HG03442 (cell line): ENCODE data around the gene FAM210A.
"Not testable (repeated sequence)": the region's sequence is repeated elsewhere in the genome, so short reads cannot be mapped to it uniquely, and the experiment has no call there.

ENCODE experiments used
- ATAC-seq: cut with Tn5 transposase; IDR thresholded peaks from one replicate; pipeline ENCODE4 v1.9.1; 2021; ENCODE audit warnings: mild to moderate bottlenecking, moderate library complexity; ENCODE audit not compliant: unreplicated experiment

Gene FAM210A

DNA sequence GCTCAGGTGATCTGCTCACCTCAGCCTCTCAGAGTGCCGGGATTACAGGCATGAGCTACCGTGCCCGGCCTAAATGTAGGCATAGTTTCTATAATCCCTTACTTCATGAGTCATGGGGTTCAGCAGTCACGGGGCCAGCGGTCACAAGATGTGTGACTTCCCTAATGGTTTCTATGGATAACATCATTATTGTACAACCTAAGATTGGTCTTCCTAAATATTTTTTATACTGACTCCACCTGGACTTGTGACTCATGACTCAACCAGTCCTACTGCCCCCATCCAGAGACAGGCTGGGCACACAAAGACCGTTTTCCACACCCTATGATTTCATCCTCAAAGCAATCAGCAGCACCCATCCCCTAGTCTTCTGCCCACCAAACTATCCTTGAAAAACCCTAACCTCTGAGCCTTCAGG, 15.9 kb downstream of the FAM210A start:
- ATAC-seq, result no peak

DNA sequence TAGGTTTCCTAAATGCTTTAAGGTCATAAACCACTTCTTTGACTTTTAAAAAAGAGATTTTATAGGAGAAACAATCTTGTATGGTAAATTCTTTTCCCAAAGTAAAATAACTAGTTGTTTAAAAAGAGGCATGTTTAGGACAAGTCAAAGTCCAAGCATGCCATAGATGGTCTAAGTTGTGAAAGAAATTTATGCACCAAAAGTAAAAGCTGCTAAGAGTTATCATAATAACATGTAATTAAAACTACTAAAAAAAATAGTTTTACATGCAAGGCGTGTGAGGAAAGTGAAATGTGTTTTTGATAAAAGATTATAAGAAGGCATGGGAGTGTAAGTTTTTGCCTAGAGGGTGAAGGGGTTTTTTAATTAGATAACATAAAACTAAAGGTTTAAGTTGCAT, 22.5 kb downstream of the FAM210A start:
- no peak for ATAC-seq

DNA sequence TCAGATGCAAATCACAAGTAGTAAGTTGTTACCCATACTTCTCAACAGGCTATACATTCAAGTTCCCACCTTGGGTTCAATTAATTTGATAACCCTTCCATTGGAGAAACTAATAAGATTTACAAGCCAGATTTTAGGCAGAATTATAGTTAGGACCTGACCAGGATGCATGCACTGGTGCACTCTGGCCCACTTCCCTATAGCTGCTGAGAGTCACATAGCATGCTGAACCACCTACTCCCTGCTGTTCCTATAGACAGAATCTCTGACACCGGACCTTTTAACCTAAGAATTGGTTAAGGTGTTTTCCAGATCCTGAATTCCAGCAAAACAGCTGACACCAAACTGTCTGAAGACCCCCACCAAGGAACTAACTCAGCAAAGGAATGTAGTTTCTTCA, 26.2 kb downstream of the FAM210A start:
- no peak for ATAC-seq

DNA sequence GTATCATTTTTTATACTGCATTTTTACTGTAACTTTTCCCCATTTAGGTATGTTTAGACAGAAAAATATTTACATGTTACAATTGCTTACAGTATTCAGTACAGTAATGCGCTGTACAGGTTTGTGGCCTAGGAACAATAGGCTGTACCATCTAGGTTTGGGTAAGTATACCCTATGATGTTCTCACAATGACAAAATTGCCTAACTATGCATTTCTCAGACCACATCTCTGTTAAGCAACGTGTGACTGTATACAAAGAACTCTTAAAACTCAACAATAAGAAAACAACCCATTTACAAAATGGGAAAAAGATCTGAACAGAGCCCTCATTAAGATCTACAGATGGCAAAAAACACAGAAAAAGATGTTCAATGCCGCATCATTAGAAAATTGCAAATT, 29.4 kb downstream of the FAM210A start:
- no peak for ATAC-seq

DNA sequence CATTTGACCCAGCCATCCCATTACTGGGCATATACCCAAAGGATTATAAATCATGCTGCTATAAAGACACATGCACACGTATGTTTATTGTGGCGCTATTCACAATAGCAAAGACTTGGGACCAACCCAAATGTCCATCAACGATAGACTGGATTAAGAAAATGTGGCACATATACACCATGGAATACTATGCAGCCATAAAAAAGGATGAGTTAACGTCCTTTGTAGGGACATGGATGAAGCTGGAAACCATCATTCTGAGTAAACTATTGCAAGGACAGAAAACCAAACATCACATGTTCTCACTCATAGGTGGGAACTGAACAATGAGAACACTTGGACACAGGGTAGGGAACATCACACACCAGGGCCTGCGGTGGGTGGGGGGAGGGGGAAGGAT, 31.0 kb downstream of the FAM210A start:
- not testable (repeated sequence) for ATAC-seq

DNA sequence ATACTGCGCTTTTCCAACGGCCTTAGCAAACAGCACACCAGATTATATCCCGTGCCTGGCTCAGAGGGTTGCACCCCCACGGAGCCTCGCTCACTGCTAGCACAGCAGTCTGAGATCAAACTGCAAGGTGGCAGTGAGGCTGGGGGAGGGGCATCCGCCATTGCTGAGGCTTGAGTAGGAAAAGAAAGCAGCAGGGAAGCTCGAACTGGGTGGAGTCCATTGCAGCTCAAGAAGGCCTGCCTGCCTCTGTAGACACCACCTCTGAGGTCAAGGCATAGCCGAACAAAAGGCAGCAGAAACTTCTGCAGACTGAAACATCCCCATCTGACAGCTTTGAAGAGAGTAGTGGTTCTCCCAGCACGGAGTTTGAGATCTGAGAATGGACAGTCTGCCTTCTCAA, 36.3 kb downstream of the FAM210A start:
- ATAC-seq, result not testable (repeated sequence)

DNA sequence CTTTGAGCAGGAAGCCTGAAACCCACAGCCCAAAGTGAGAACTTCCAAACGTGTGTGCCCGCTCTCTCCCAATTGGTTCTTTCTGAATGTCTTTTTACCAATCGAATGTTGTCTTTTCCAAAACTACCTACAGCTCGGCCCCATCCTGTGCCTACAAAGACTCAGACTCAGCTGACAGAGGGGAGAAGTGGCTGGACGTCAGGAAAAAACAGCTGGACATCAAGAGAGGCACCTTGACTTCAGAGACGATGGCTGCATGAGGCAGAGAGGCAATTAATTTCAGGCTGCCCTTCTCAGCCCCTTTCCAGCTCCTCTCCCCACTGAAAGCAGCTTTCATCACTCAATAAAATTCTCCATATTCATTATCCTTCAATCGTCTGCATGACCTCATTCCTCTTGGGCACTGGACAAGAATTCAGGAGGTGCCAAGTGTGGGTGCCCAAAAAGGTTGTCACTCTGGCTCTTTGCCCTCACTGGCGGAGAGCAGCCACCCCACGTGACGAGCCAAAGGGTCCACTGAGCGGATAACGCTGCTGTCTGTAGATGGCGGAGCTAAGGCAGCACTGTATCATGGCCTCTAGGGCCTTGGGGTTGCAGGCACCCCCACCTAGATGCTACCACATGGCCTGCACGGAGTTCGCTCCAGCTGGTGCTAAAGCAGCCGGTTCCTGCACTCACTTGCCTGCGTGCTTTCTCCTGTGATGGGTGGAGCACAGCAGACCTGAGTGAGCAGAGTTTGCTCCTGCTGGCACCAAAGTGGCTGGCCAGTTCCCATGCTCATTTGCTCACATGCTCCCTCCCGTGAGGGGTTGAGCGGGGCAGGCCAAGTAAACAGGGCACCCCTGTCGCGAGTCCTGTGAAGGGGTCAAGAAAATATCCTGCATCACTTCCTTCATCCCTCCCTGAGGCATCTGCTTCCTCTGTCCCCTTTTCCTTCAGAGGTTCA, 37.9 kb downstream of the FAM210A start:
- ATAC-seq, result no peak

DNA sequence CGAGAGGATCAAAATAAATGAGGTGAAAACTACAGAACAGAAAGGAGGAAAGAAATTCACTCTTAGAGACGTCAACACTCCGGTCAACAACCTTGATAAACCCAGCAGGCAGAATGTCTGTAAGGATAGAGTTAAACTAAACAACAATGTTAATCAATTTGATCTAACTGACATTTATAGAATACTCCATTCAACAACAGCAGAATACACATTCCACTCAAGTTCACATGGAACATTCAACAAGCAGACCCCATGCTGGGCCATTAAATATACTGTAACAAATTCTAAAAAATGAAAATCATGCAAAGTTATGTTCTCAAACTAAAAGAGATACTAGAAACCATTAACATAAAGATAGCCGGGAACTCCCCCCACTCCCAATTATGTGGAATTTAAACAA, 41.8 kb downstream of the FAM210A start:
- no peak for ATAC-seq

DNA sequence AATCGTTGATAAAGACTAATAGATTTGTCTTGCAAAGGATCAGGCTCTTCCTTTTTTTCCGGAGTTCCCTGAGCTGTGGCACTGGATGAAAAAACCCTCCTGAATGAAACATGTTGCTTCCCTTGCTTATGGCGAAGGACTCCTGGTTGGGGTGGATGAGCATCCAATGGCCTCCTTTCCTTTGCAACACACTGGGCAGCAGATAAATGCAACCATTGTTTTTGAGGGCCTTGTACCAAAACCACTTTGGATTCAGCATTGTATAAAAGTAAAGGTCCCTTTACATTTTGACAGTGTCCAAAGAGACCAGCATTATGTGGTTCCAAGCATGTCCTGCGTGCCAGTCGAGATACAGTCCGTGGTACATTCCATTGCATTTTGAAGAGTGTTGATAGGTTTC, 44.7 kb downstream of the FAM210A start:
- ATAC-seq, result no peak

DNA sequence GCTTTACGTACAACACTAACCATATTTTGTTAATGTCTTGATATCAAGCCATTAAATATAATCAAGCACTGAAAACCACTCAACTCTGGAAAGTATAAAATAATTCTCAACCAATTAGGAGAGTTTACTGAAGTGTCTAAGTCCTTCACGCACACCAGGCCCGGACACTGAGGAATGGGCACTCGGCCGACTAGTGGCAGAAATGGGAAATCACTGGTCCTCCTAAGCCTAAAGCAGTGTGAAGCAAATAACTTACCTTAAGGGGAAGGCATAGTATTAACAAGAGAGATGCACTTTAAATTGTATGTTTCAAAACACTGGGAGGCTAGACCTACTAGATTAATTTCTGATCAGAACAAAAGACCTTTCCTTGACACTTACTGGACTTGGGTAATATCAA, 45.7 kb downstream of the FAM210A start:
- no peak for ATAC-seq

DNA sequence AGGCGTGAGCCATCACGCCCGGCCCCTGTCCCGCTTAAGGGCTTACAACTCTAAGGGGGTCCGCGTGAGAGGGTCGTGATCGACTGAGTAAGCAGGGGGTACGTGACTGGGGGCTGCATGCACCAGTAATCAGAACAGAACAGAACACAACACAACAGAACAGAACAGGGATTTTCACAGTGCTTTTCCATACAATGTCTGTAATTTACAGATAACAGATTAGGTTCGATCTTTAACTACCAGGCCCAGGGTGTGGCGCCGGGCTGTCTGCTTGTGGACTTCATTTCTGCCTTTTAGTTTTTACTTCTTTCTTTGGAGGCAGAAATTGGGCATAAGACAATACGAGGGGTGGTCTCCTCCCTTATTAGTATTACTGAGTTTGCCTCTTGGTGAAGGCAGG, 49.0 kb downstream of the FAM210A start:
- ATAC-seq, result not testable (repeated sequence)

DNA sequence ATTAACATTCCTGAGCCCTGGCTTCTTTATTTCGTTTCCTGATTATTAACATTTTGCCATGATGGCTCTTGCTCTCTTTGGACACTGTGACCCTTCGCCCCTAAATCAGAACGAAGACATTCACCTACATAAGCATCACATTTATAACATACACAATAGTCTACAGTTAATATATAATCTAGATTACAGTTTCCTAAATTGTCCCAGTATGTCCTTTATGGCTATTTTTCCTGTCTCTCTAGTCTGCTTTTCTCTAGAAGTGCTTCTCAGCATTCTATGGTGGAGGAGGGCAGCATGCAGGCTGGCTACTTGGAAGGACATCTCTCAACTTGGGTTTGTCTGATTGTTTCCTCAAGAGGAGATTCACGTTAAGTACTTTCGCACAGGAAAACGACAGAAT, 49.9 kb downstream of the FAM210A start:
- ATAC-seq, result no peak

DNA sequence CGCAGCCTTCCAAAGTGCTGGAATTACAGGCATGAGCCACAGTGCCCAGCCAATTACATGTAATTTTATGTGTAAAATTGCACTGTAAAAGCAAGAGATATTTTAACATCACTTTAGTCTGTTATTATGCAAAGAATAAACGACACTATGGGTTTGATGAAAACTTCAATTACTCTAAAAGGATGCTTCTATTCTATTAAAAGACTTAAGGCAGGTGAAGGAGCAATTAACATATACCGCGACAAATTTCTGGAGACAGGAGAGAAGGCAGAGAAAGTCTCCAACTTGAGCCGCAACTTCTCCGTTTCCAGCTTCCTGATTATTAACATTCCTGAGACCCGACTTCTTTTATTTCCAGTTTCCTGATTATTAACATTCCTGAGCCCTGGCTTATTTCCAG, 53.7 kb downstream of the FAM210A start:
- no peak for ATAC-seq

DNA sequence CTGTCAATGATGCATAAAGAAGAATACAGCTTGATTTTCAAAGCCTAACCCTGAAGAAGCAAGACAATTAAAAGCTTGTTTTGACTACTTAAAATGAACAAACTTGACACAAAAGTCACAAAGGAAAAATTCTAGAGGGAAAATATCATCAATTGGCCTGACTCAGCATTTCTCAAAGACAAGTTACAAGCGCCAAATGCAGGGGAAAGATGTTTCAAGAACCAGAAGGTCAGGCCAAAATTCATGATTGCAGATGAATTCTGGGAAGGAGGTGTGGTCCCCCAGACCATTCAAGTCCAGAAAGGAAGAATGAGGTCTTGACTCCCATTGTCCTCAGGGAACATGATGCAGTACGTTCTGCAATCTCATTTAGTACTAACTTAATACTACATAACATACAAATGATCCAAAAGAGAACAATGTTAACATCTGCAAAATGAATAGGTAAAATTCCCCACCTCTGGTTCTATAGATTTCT, 64.5 kb downstream of the FAM210A start:
- ATAC-seq, result no peak

DNA sequence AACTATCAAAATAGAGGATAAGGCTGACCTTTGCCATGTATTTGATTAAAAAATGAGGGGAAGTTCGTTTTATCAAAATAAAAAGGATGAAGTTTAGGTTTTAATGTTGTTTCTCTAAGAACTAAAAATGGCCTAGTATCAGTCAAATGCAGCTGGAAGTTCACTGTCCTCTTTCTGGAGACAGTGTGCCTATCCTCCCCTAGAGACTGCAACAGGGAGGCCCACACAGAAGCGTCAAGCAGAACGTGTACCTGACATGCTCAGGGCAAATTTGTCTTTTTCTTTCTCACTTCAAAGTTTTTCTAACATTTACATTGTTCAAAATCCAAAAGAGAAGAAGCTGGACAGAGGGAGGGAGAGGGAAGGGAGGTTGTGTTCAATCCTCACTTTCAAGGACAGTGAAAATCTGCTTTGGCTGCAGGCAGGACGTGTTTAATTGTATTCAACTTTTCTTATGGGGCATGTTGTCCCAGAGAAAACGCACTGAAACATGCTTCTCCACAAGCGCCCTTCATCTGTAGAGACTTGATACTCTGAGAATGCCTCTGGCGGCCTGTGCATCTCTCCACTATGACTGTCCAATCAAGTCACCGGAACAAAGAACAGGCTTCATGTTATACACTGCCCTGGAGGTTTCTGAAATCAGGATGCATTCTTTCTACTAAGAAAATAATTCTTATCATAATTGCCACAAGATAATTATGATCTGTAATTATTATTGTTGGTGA, 65.1 kb downstream of the FAM210A start:
- ATAC-seq, result no peak

DNA sequence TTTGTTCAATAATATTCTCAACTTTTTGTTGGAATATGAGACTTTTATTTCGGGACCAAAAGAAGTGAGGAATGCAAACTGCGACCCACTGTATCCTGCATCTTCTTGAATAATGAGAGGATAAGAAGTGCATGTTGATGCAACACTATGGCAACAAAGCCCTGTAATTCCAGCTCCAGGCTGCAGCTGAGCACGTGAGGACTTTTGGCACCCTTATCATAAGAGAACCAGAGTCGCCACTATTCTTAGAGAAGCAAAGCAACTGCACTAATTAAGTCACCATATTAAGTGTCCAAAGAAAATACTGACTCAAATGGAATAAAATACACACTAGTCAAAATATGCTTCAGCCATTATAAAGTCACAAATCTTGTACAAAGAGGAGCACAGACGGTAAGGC, 65.8 kb downstream of the FAM210A start:
- no peak for ATAC-seq

DNA sequence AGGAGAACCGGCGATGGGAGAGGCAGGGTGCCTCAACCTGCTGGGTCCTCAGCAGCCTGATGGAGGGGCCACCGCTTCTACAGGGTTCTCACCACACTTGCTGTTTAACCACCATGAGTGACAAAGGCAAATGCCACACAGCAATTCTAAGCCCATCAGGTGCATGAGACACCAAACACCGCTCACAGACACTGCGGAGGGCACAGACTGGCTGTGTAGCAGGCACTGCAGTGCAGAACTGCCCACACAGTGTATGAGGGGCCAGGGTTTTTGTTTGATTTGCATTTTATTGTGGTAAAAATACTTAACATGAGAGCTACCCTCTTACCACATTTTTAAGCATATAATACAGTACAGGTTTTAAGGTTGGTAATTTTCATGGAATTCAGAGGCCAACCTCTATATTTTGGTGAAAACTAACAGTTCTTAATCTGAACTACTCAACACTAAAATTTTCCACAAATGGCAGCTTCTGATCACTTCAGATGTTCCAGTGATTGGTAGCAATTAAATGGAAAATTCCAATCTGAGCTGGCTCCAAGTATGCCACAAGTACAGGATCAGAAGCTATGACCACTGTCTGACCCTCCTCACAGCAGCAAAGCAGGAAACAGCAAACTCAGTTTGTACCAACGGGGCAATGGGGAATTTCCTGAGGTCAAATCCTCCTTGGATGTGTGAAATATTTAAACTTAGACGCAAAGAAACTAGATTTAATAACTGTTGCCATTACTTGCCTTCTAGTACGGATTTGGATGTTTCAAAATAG, 67.7 kb downstream of the FAM210A start:
- no peak for ATAC-seq

DNA sequence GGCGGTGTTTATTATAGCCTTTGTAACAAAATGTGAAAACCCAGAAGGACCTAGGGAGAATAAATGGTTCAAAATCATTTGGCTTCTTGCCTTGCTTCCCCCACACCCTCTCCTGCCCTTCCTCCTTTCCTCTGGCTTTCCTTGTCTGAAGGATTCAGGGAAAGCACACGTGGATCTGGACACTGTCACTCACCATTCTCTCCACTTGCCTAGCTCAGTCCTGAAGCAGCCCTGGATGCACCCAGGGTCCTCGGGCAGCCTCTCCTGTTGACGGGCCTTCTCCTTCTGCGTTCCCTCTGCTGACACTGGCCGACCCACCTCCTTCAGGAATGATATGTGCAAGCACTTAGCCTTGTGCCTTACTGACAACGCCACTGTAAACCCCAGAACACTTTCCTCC, 68.4 kb downstream of the FAM210A start:
- no peak for ATAC-seq

DNA sequence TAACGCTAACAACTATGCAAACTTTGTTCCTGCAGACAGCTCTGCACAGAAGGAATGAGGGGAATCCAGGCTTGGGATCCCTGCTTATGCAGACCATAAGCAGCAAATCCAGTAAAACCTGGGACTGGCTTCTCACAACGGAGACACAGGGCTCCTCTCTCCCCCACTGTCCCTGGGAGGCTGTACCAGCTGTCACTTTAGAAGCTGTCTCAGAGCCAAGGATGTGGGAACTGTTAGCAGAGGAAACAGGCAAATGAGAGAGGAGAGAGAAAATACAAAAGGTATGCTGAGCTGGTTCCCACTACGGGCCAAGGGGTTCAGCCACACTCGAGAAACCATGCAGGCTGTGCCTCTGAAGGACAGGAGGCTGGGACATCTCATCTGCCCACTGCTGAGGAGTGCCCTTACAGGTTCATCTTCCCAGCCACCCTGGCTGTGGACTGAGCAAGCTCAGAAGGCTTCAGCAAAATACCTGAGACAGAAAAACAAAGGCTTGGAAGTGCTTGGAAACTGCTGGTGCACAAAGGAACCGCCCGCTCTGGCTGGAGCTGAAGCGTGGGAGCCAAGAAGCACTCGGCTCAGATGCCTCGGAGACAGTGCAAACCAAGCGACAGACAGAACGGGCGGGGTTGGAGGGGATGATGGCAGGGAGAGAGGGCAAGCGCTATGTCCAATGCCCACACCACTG, 72.5 kb downstream of the FAM210A start:
- ATAC-seq, result no peak
